H1 (cell line): Measurements from ENCODE around the gene EMC6. TPM values are rescaled to one million over a fixed set of nuclear protein-coding genes. Genes with fewer than 3 reads are reported as not detected.

ENCODE experiments used
- CTCF ChIA-PET: fragments of 300-600 bp; sonication (Branson Sonifier 250); formaldehyde crosslinking; loops from one replicate; lab custom pipeline; 2021; ENCODE audit not compliant: partially characterized antibody; lab: Charles Lee
- POLR2A ChIA-PET: fragments of 300-600 bp; sonication (Branson Sonifier 250); formaldehyde crosslinking; loops from one replicate; lab custom pipeline; 2021; ENCODE audit warnings: inconsistent platforms; ENCODE audit not compliant: partially characterized antibody; lab: Charles Lee
- DNase-seq, 2 experiments: peaks; one replicate each; pipeline versions ENCODE4 v3.0.0 to v3.0.0-alpha.2; 2010 to 2022; ENCODE audit warnings: low spot score in 2 of 2, low read depth in 1 of 2, mixed read lengths in 1 of 2
- FAIRE-seq: peaks from 2 replicates; lab custom pipeline; 2011; peaks lifted over from hg19 to GRCh38; lab: Jason Lieb, UNC
- H2AFZ ChIP-seq: 2 replicates; pipeline ENCODE4 v1.8.1; 2012; ENCODE audit warnings: low read length, inconsistent platforms
- H2AK5ac ChIP-seq: 2 replicates; pipeline ENCODE4 v1.6.1; 2013; ENCODE audit warnings: low read depth, low read length
- H2BK120ac ChIP-seq: replicated peaks from 2 replicates; pipeline ENCODE3; 2013; ENCODE audit warnings: low read depth, low read length, inconsistent platforms
- H2BK12ac ChIP-seq: 2 replicates; pipeline ENCODE4 v1.6.1; 2013; ENCODE audit warnings: low read depth, low read length
- H2BK15ac ChIP-seq: 2 replicates; pipeline ENCODE4 v1.6.1; 2013; ENCODE audit warnings: low read length
- H2BK20ac ChIP-seq: 2 replicates; pipeline ENCODE4 v1.6.1; 2013; ENCODE audit warnings: low read length
- H2BK5ac ChIP-seq: 2 replicates; pipeline ENCODE4 v1.6.1; 2013; ENCODE audit warnings: low read depth, low read length
- H3K14ac ChIP-seq: 2 replicates; pipeline ENCODE4 v1.6.1; 2013; ENCODE audit warnings: inconsistent platforms; ENCODE audit not compliant: insufficient read length
- H3K18ac ChIP-seq: 2 replicates; pipeline ENCODE4 v1.6.1; 2013; ENCODE audit warnings: low read length; ENCODE audit errors: extremely low read depth
- H3K23ac ChIP-seq: 2 replicates; pipeline ENCODE4 v1.6.1; 2013; ENCODE audit warnings: inconsistent platforms; ENCODE audit not compliant: insufficient read length
- H3K23me2 ChIP-seq: 2 replicates; pipeline ENCODE4 v1.6.1; 2013; ENCODE audit warnings: low read depth, low read length
- H3K27ac ChIP-seq: 2 replicates; pipeline ENCODE4 v1.6.1; 2011; ENCODE audit warnings: low read depth, low read length, inconsistent platforms
- H3K27me3 ChIP-seq, 4 experiments: replicated peaks in 1 of 4; 1 replicate in 1 of 4; 2 replicates in 3 of 4; pipeline versions ENCODE4 v1.6.1 to v1.8.1; 2011 to 2013; ENCODE audit warnings: low read length in 3 of 4, mild to moderate bottlenecking in 3 of 4, inconsistent platforms in 2 of 4, mixed read lengths in 2 of 4, moderate library complexity in 1 of 4; ENCODE audit not compliant: control insufficient read depth in 3 of 4, insufficient read depth in 3 of 4; ENCODE audit errors: extremely low read depth in 1 of 4
- H3K36me3 ChIP-seq, 4 experiments: 2 replicates each; pipeline versions ENCODE4 v1.6.1 to v1.8.1; 2011 to 2013; ENCODE audit warnings: mild to moderate bottlenecking in 4 of 4, low read length in 3 of 4, moderate library complexity in 2 of 4, control low read depth in 1 of 4, inconsistent platforms in 1 of 4; ENCODE audit not compliant: insufficient read depth in 4 of 4, control insufficient read depth in 2 of 4
- H3K4ac ChIP-seq: replicated peaks from 2 replicates; pipeline ENCODE3; 2013; ENCODE audit warnings: low read length, low read depth, mixed read lengths, inconsistent platforms; ENCODE audit not compliant: insufficient read length
- H3K4me1 ChIP-seq, 4 experiments: replicated peaks in 1 of 4; 1 replicate in 1 of 4; 2 replicates in 3 of 4; pipeline versions ENCODE4 v1.6.1 to v1.8.1; 2011 to 2013; ENCODE audit warnings: low read length in 3 of 4, inconsistent platforms in 2 of 4, mixed read lengths in 1 of 4; ENCODE audit not compliant: insufficient read depth in 4 of 4, control insufficient read depth in 3 of 4
- H3K4me2 ChIP-seq, 2 experiments: 2 replicates each; pipeline versions ENCODE4 v1.6.1 to v1.8.1; 2011 to 2013; ENCODE audit warnings: low read depth in 2 of 2, low read length in 2 of 2, control low read depth in 1 of 2, inconsistent platforms in 1 of 2, mild to moderate bottlenecking in 1 of 2; ENCODE audit not compliant: insufficient read depth in 1 of 2
- H3K4me3 ChIP-seq, 4 experiments: fragments of 200-600, 300-600 bp in 1 of 4; sonication (generic), shearing (Covaris generic), sonication (Bioruptor Twin) in 1 of 4; 2 replicates each; pipeline versions ENCODE4 v1.5.1 to v1.8.1; 2011 to 2016; ENCODE audit warnings: low read length in 4 of 4, low read depth in 3 of 4, control low read depth in 2 of 4, inconsistent platforms in 2 of 4, mild to moderate bottlenecking in 2 of 4, mixed read lengths in 1 of 4, moderate library complexity in 1 of 4; ENCODE audit not compliant: insufficient read depth in 2 of 4; ENCODE audit errors: extremely low read depth in 1 of 4
- H3K56ac ChIP-seq: replicated peaks from 2 replicates; pipeline ENCODE3; 2013; ENCODE audit warnings: low read depth, mild to moderate bottlenecking, mixed read lengths, low read length, inconsistent platforms; ENCODE audit not compliant: insufficient read length
- H3K79me1 ChIP-seq: 2 replicates; pipeline ENCODE4 v1.6.1; 2013; ENCODE audit warnings: low read depth, low read length, control low read depth
- H3K79me2 ChIP-seq, 2 experiments: 2 replicates each; pipeline versions ENCODE4 v1.6.1 to v1.8.1; 2012 to 2013; ENCODE audit warnings: low read length in 2 of 2, mild to moderate bottlenecking in 2 of 2, inconsistent platforms in 1 of 2; ENCODE audit not compliant: insufficient read depth in 2 of 2, control insufficient read depth in 1 of 2
- H3K9ac ChIP-seq, 4 experiments: replicated peaks in 1 of 4; 1 replicate in 1 of 4; 2 replicates in 3 of 4; pipeline versions ENCODE4 v1.6.1 to v1.8.1; 2011 to 2013; ENCODE audit warnings: low read depth in 3 of 4, low read length in 3 of 4, control low read depth in 2 of 4, mild to moderate bottlenecking in 2 of 4, moderate library complexity in 2 of 4, inconsistent platforms in 1 of 4; ENCODE audit errors: extremely low read depth in 1 of 4
- H3K9me3 ChIP-seq, 2 experiments: 2 replicates each; pipeline versions ENCODE4 v1.6.1 to v1.8.1; 2012 to 2013; ENCODE audit warnings: mild to moderate bottlenecking in 2 of 2, moderate library complexity in 2 of 2, control low read depth in 1 of 2, inconsistent platforms in 1 of 2, low read depth in 1 of 2, low read length in 1 of 2, mixed read lengths in 1 of 2; ENCODE audit not compliant: insufficient read depth in 2 of 2
- H4K20me1 ChIP-seq, 2 experiments: replicated peaks in 1 of 2; 2 replicates each; pipeline versions ENCODE3 to v1.8.1; 2011 to 2013; ENCODE audit warnings: inconsistent platforms in 2 of 2, low read length in 2 of 2, mild to moderate bottlenecking in 1 of 2; ENCODE audit not compliant: insufficient read depth in 2 of 2, control insufficient read depth in 1 of 2
- H4K5ac ChIP-seq: 2 replicates; pipeline ENCODE4 v1.6.1; 2013; ENCODE audit warnings: low read length, low read depth, mixed read lengths, inconsistent platforms; ENCODE audit not compliant: insufficient read length
- H4K8ac ChIP-seq: 2 replicates; pipeline ENCODE4 v1.8.0; 2013; ENCODE audit warnings: mild to moderate bottlenecking, moderate library complexity, low read length, inconsistent platforms; ENCODE audit not compliant: insufficient read depth; ENCODE audit errors: extremely low read depth
- H4K91ac ChIP-seq: replicated peaks from 2 replicates; pipeline ENCODE3; 2013; ENCODE audit warnings: low read length, mixed read lengths, inconsistent platforms; ENCODE audit not compliant: insufficient read length
- ATF2 ChIP-seq: IDR thresholded peaks from 2 replicates; pipeline ENCODE4 v1.6.1; 2012; ENCODE audit warnings: low read length, inconsistent platforms
- BACH1 ChIP-seq: IDR thresholded peaks from 2 replicates; pipeline ENCODE4 v1.6.1; 2012; ENCODE audit warnings: low read length, improper control_type of control experiment
- CEBPB ChIP-seq: IDR thresholded peaks from 2 replicates; pipeline ENCODE4 v1.6.1; 2012; ENCODE audit warnings: low read depth, low read length
- E2F6 ChIP-seq: IDR thresholded peaks from 2 replicates; pipeline ENCODE4 v1.6.1; 2012; ENCODE audit warnings: inconsistent platforms
- JUN ChIP-seq: IDR thresholded peaks from 2 replicates; pipeline ENCODE4 v1.6.1; 2011; ENCODE audit warnings: low read depth, mild to moderate bottlenecking, improper control_type of control experiment, low read length
- POLR2A ChIP-seq, 2 experiments: IDR thresholded peaks; 1 replicate in 1 of 2; 2 replicates in 1 of 2; pipeline ENCODE4 v1.6.1; 2011; ENCODE audit warnings: low read depth in 2 of 2, low read length in 2 of 2, mild to moderate bottlenecking in 2 of 2; ENCODE audit errors: control extremely low read depth in 1 of 2
- POU5F1 ChIP-seq: IDR thresholded peaks from 2 replicates; pipeline ENCODE4 v1.6.1; 2011; ENCODE audit warnings: low read depth, mild to moderate bottlenecking, low read length, moderate library complexity
- SIRT6 ChIP-seq: IDR thresholded peaks from one replicate; pipeline ENCODE4 v1.7.1; 2012; ENCODE audit warnings: low read length, inconsistent platforms
- SP1 ChIP-seq: IDR thresholded peaks from 2 replicates; pipeline ENCODE4 v1.6.1; 2011; ENCODE audit warnings: low read depth, low read length
- SUZ12 ChIP-seq: fragments of 200-600 bp; sonication (generic); IDR thresholded peaks from 2 replicates; pipeline ENCODE4 v1.6.1; 2012; ENCODE audit warnings: mild to moderate bottlenecking, inconsistent platforms, low read length, moderate library complexity, mixed read lengths
- WGBS, 2 experiments: shearing (Covaris generic) in 1 of 2; methylation state at CpG; one replicate each; pipeline versions ENCODE4 v1.1.6 to v1.1.7; 2013 to 2015; ENCODE audit warnings: low lambda C conversion rate in 2 of 2, mixed read lengths in 2 of 2, inconsistent platforms in 1 of 2, low coverage in 1 of 2, missing lambda C conversion rate in 1 of 2; ENCODE audit not compliant: insufficient replicate concordance in 2 of 2, insufficient coverage in 1 of 2, insufficient read length in 1 of 2; ENCODE audit errors: extremely low coverage in 1 of 2, missing lambda C conversion rate in 1 of 2; 5-methylcytosine and 5-hydroxymethylcytosine counted together
- polyA plus RNA-seq, 7 experiments: library from polyadenylated mRNA; depleted of rRNA in 3 of 7; stranded (reverse) in 5 of 7; unstranded in 2 of 7; fragments of >200 nt in 5 of 7; fragments of 200-250 nt in 2 of 7; gene quantifications; 1 replicate in 5 of 7; 2 replicates in 1 of 7; 4 replicates in 1 of 7; pipeline versions ENCODE4 v1.2.1 to v1.2.3, GENCODE V29; 2011 to 2013; ENCODE audit warnings: missing spikeins in 2 of 7, mixed read lengths in 2 of 7
- total RNA-seq: library from RNA; stranded (reverse); fragmentation: NEBNext Ultra II Directional; extraction: Animal tissue kit (Norgen Biotek cat#: 25700); gene quantifications from 2 replicates; pipeline ENCODE4 v1.2.1, GENCODE V29; 2021

Gene EMC6
- total and polyA plus RNA-seq, 2 of the 8 experiments (the other 6 are each of a cell fraction or from before 2014, with no cell fraction given): 81.5 to 193 TPM

GRCh38 chr17:3657874-3658783, 10.5 kb upstream of the EMC6 start:
- Histone ChIP-seq H3K23ac (no peak overlapping the region), H2BK15ac (no peak overlapping the region), H4K20me1 (peaks cover 4 to 5% of the 10 kb centered on the region in 2 experiments), H3K9me3 (no peaks in the 10 kb centered on the region), H3K23me2 (no peaks in the 10 kb centered on the region; the same call in 1 of the 2 replicates), H2BK20ac (no peak overlapping the region), H3K9ac (no peak overlapping the region), H2AK5ac (no peak overlapping the region), H4K8ac (peak overlapping the region; percentile 21), H3K18ac (no peak overlapping the region), H2AFZ (no peak overlapping the region), H3K27ac (no peak overlapping the region), H3K4me3 (no peak overlapping the region), H3K14ac (no peak overlapping the region), H3K56ac (no peak overlapping the region), H3K27me3 (no peaks in the 10 kb centered on the region), H2BK120ac (no peak overlapping the region), H3K4me2 (no peak overlapping the region), H4K91ac (no peak overlapping the region), H3K4me1 (peaks cover 0 to 3% (median 1%) of the 10 kb centered on the region in 4 experiments; a peak in 3 of 7 replicates), H2BK5ac (no peak overlapping the region), H3K36me3 (peaks cover 0 to 6% (median 2%) of the 10 kb centered on the region in 4 experiments; a peak in 4 of 8 replicates), H3K79me2 (no peaks in the 10 kb centered on the region), H3K4ac (no peak overlapping the region), H3K79me1 (no peaks in the 10 kb centered on the region; the same call in 1 of the 2 replicates), H4K5ac (no peak overlapping the region), H2BK12ac (no peak overlapping the region)
- WGBS, 2 experiments: 93% methylated on average over 35 of the region's 42 CpGs; no CpG with 5 or more reads in 1 of the 2 experiments
- ChIA-PET CTCF (interaction anchor here (1.5 to 4.2 kb wide), 3 partner anchors 9 to 25 kb away, joined by 5 to 20 read pairs (median 7); no protein-coding TSS in a partner anchor), POLR2A (interaction anchor here (1.9 to 18.4 kb wide), 4 partner anchors 6 to 16 kb away, joined by 5 to 194 read pairs (median 102); partner anchors contain the start of genes EMC6 and TAX1BP3)
- no peak for DNase-seq
- no peak for FAIRE-seq
- TF ChIP-seq SP1 (no peak), E2F6 (no peak), ATF2 (no peak), BACH1 (no peak), JUN (no peak), SIRT6 (no peak), POU5F1 (no peak), CEBPB (no peak), SUZ12 (no peak), POLR2A (IDR thresholded peaks at IDR 0.05; ENCODE audit: control extremely low read depth in 1 of 2, low read depth in 2 of 2, low read length in 2 of 2) (no peak)
